Lower leg skin (tissue), 3 donors: Measurements from ENCODE around the gene TAF3.

Experiments used
- POLR2A ChIP-seq, 2 donors: fragments of 450-650 bp; IDR thresholded peaks; one replicate each; pipeline ENCODE4 v1.6.1; 2016 to 2017; ENCODE audit warnings: antibody characterized with exemption in 2 of 2, mild to moderate bottlenecking in 1 of 2, moderate library complexity in 1 of 2
- TF ChIP-seq, protein P1 (sequence below), 3 donors: fragments of 450-650 bp; IDR thresholded peaks; one replicate each; pipeline ENCODE4 v1.5.1; 2016; ENCODE audit warnings: antibody characterized with exemption in 3 of 3, mild to moderate bottlenecking in 3 of 3, moderate library complexity in 2 of 3

- TF ChIP-seq POLR2A (IDR thresholded peaks at IDR 0.05): no peak
- TF ChIP-seq, protein P1, sequence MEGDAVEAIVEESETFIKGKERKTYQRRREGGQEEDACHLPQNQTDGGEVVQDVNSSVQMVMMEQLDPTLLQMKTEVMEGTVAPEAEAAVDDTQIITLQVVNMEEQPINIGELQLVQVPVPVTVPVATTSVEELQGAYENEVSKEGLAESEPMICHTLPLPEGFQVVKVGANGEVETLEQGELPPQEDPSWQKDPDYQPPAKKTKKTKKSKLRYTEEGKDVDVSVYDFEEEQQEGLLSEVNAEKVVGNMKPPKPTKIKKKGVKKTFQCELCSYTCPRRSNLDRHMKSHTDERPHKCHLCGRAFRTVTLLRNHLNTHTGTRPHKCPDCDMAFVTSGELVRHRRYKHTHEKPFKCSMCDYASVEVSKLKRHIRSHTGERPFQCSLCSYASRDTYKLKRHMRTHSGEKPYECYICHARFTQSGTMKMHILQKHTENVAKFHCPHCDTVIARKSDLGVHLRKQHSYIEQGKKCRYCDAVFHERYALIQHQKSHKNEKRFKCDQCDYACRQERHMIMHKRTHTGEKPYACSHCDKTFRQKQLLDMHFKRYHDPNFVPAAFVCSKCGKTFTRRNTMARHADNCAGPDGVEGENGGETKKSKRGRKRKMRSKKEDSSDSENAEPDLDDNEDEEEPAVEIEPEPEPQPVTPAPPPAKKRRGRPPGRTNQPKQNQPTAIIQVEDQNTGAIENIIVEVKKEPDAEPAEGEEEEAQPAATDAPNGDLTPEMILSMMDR (IDR thresholded peaks at IDR 0.05): no peak
Observed at GRCh38 chr10:8036506-8037198, 218.3 kb downstream of the TAF3 start.
